Effector memory CD4-positive, alpha-beta T cell (primary cell): ENCODE data around the gene RNPEPL1.

Source experiments
- DNase-seq, 3 donors: peaks; one replicate each; pipeline ENCODE4 v3.0.0-alpha.2; 2020
- H3K27ac ChIP-seq: 2 replicates; pipeline ENCODE4 v1.7.0; 2013; ENCODE audit warnings: mild to moderate bottlenecking, low read length, moderate library complexity; ENCODE audit not compliant: insufficient read depth, poor library complexity, severe bottlenecking
- H3K27me3 ChIP-seq: replicated peaks from 2 replicates; pipeline ENCODE4 v1.7.0; 2013; ENCODE audit warnings: mild to moderate bottlenecking, low read length; ENCODE audit not compliant: insufficient read depth, control insufficient read depth, poor library complexity, severe bottlenecking
- H3K36me3 ChIP-seq: 2 replicates; pipeline ENCODE4 v1.7.0; 2013; ENCODE audit warnings: mild to moderate bottlenecking, low read length, moderate library complexity; ENCODE audit not compliant: control insufficient read depth, insufficient read depth
- H3K4me1 ChIP-seq: 2 replicates; pipeline ENCODE4 v1.7.0; 2013; ENCODE audit warnings: low read length, mild to moderate bottlenecking; ENCODE audit not compliant: control insufficient read depth, insufficient read depth, poor library complexity, severe bottlenecking
- H3K4me3 ChIP-seq: 2 replicates; pipeline ENCODE4 v1.7.0; 2013; ENCODE audit warnings: low read length, low read depth, mild to moderate bottlenecking; ENCODE audit not compliant: insufficient read depth, poor library complexity, severe bottlenecking
- H3K9me3 ChIP-seq: 2 replicates; pipeline ENCODE4 v1.7.0; 2013; ENCODE audit warnings: mild to moderate bottlenecking, low read length, moderate library complexity; ENCODE audit not compliant: control insufficient read depth

RNPEPL1 gene

GRCh38 chr2:240627736-240628506, 59.6 kb downstream of the RNPEPL1 start:
- H3K27ac ChIP-seq: no peak overlapping the region
- no peaks in the 10 kb centered on the region for H3K36me3 ChIP-seq
- H3K4me1 ChIP-seq: peaks cover 52% of the 10 kb centered on the region
- H3K27me3 ChIP-seq: no peaks in the 10 kb centered on the region
- DNase-seq: no peak
- no peak overlapping the region for H3K4me3 ChIP-seq
- no peaks in the 10 kb centered on the region for H3K9me3 ChIP-seq

GRCh38 chr2:240628507-240628807, 60.2 kb downstream of the RNPEPL1 start:
- Histone ChIP-seq H3K36me3 (no peaks in the 10 kb centered on the region), H3K27me3 (no peaks in the 10 kb centered on the region), H3K9me3 (no peaks in the 10 kb centered on the region), H3K4me1 (peaks cover 47% of the 10 kb centered on the region), H3K27ac (no peak overlapping the region), H3K4me3 (no peak overlapping the region)
- no peak for DNase-seq

- Histone ChIP-seq H3K4me1 (peaks cover 41% of the 10 kb centered on the region), H3K27ac (no peak overlapping the region), H3K4me3 (no peak overlapping the region), H3K27me3 (no peaks in the 10 kb centered on the region), H3K9me3 (peaks cover 5% of the 10 kb centered on the region), H3K36me3 (no peaks in the 10 kb centered on the region)
- DNase-seq: no peak
Observed at GRCh38 chr2:240628808-240629618, 60.7 kb downstream of the RNPEPL1 start.

- Histone ChIP-seq H3K9me3 (peaks cover 7% of the 10 kb centered on the region), H3K27me3 (no peaks in the 10 kb centered on the region), H3K4me3 (no peak overlapping the region), H3K36me3 (no peaks in the 10 kb centered on the region), H3K27ac (no peak overlapping the region), H3K4me1 (peaks cover 35% of the 10 kb centered on the region)
- no peak for DNase-seq
Observed at GRCh38 chr2:240629619-240629967, 61.3 kb downstream of the RNPEPL1 start.

- Histone ChIP-seq H3K9me3 (peaks cover 7% of the 10 kb centered on the region), H3K4me3 (no peak overlapping the region), H3K27ac (no peak overlapping the region), H3K4me1 (peaks cover 30% of the 10 kb centered on the region), H3K36me3 (no peaks in the 10 kb centered on the region), H3K27me3 (no peaks in the 10 kb centered on the region)
- DNase-seq: no peak
Observed at GRCh38 chr2:240629968-240630770, 61.9 kb downstream of the RNPEPL1 start.
